HEK293 (cell line): ENCODE measurements around the gene CEP83.
"Not testable (repeated sequence)": the region's sequence is repeated elsewhere in the genome, so short reads cannot be mapped to it uniquely, and the experiment has no call there.

ENCODE experiments used
- CTCF ChIA-PET: fragments of 350-600 bp; formaldehyde crosslinking; extraction: SDS; loops from one replicate; lab custom pipeline; 2021; ENCODE audit warnings: antibody characterized with exemption; lab: Yijun Ruan, JAX
- POLR2A ChIA-PET: fragments of 300-600 bp; formaldehyde crosslinking; extraction: SDS; loops from one replicate; lab custom pipeline; 2020; ENCODE audit warnings: antibody characterized with exemption, inconsistent platforms; lab: Yijun Ruan, JAX
- H3K27ac ChIP-seq: fragments of 200-500 bp; sonication (Bioruptor generic); 2 replicates; pipeline ENCODE4 v1.5.1; 2014; ENCODE audit warnings: low read depth, low read length, control low read depth, inconsistent platforms; ENCODE audit errors: extremely low read depth
- H3K36me3 ChIP-seq, 2 experiments: fragments of 200-500 bp in 1 of 2; sonication (Bioruptor generic) in 1 of 2; 1 replicate in 1 of 2; 2 replicates in 1 of 2; pipeline ENCODE4 v1.5.1; 2014 to 2017; ENCODE audit warnings: inconsistent platforms in 2 of 2, low read length in 2 of 2; ENCODE audit not compliant: control insufficient read depth in 2 of 2, insufficient read depth in 1 of 2
- H3K4me1 ChIP-seq: fragments of 200-500 bp; sonication (Bioruptor generic); 2 replicates; pipeline ENCODE4 v1.5.1; 2014; ENCODE audit warnings: mild to moderate bottlenecking, low read length, inconsistent platforms; ENCODE audit not compliant: control insufficient read depth, insufficient read depth
- H3K4me3 ChIP-seq: 2 replicates; pipeline ENCODE4 v1.5.1; 2011; ENCODE audit warnings: low read depth, mild to moderate bottlenecking, control low read depth, low read length, moderate library complexity
- H3K9me3 ChIP-seq: fragments of 200-500 bp; sonication (Bioruptor generic); 2 replicates; pipeline ENCODE4 v1.5.1; 2014; ENCODE audit warnings: low read depth, low read length, inconsistent platforms; ENCODE audit not compliant: control insufficient read depth, insufficient read depth
- GLI4 ChIP-seq: fragments of 450-650 bp; formaldehyde crosslinking; IDR thresholded peaks from 2 replicates; pipeline ENCODE4 v1.5.1; 2016; ENCODE audit warnings: missing biosample characterization, missing genetic modification characterization
- KLF9 ChIP-seq: fragments of 450-650 bp; formaldehyde crosslinking; IDR thresholded peaks from 2 replicates; pipeline ENCODE4 v1.5.1; 2016; ENCODE audit warnings: missing biosample characterization, missing genetic modification characterization, low read depth
- SCRT2 ChIP-seq: fragments of 450-650 bp; formaldehyde crosslinking; IDR thresholded peaks from 2 replicates; pipeline ENCODE4 v1.5.1; 2016; ENCODE audit warnings: missing biosample characterization, missing genetic modification characterization
- TCF7L2 ChIP-seq: IDR thresholded peaks from 2 replicates; pipeline ENCODE4 v1.6.1; 2011; ENCODE audit warnings: low read depth, mild to moderate bottlenecking, inconsistent platforms, low read length, moderate library complexity, borderline replicate concordance
- YY2 ChIP-seq: fragments of 450-650 bp; formaldehyde crosslinking; IDR thresholded peaks from 2 replicates; pipeline ENCODE4 v1.5.1; 2016; ENCODE audit warnings: missing biosample characterization, missing genetic modification characterization
- ZNF146 ChIP-seq: fragments of 450-650 bp; formaldehyde crosslinking; IDR thresholded peaks from 2 replicates; pipeline ENCODE4 v1.5.1; 2016; ENCODE audit warnings: missing biosample characterization, missing genetic modification characterization
- ZNF157 ChIP-seq: fragments of 450-650 bp; formaldehyde crosslinking; IDR thresholded peaks from 2 replicates; pipeline ENCODE4 v1.5.1; 2016; ENCODE audit warnings: missing biosample characterization, missing genetic modification characterization
- ZNF184 ChIP-seq: fragments of 450-650 bp; IDR thresholded peaks from 2 replicates; pipeline ENCODE4 v1.5.1; 2018; ENCODE audit warnings: missing biosample characterization, mild to moderate bottlenecking, missing genetic modification characterization
- ZNF202 ChIP-seq: fragments of 450-650 bp; formaldehyde crosslinking; IDR thresholded peaks from 2 replicates; pipeline ENCODE4 v1.5.1; 2016; ENCODE audit warnings: missing biosample characterization, missing genetic modification characterization, borderline replicate concordance
- ZNF549 ChIP-seq: fragments of 450-650 bp; IDR thresholded peaks from 2 replicates; pipeline ENCODE4 v1.5.1; 2018; ENCODE audit warnings: missing biosample characterization, missing genetic modification characterization, mild to moderate bottlenecking, inconsistent platforms, moderate library complexity
- ZNF658 ChIP-seq: fragments of 450-650 bp; formaldehyde crosslinking; IDR thresholded peaks from 2 replicates; pipeline ENCODE4; 2016; ENCODE audit warnings: missing biosample characterization, missing genetic modification characterization
- ZNF664 ChIP-seq: fragments of 450-650 bp; formaldehyde crosslinking; IDR thresholded peaks from 2 replicates; pipeline ENCODE4 v1.5.1; 2016; ENCODE audit warnings: missing biosample characterization, missing genetic modification characterization
- ZNF792 ChIP-seq: fragments of 450-650 bp; formaldehyde crosslinking; IDR thresholded peaks from 2 replicates; pipeline ENCODE4 v1.5.1; 2016; ENCODE audit warnings: missing biosample characterization, missing genetic modification characterization
- TF ChIP-seq, protein P1 (sequence below): fragments of 450-650 bp; formaldehyde crosslinking; IDR thresholded peaks from 2 replicates; pipeline ENCODE4 v1.5.1; 2016; ENCODE audit warnings: missing biosample characterization, missing genetic modification characterization
- TF ChIP-seq, protein P2 (sequence below): fragments of 450-650 bp; formaldehyde crosslinking; IDR thresholded peaks from 2 replicates; pipeline ENCODE4 v1.5.1; 2016; ENCODE audit warnings: missing biosample characterization, missing genetic modification characterization, borderline replicate concordance
- TF ChIP-seq, protein P3 (sequence below): fragments of 450-650 bp; formaldehyde crosslinking; IDR thresholded peaks from 2 replicates; pipeline ENCODE4 v1.5.0; 2017; ENCODE audit warnings: missing biosample characterization, missing genetic modification characterization, borderline replicate concordance
- TF ChIP-seq, protein P4 (sequence below): fragments of 450-650 bp; formaldehyde crosslinking; IDR thresholded peaks from 2 replicates; pipeline ENCODE4 v1.5.1; 2016; ENCODE audit warnings: missing biosample characterization, missing genetic modification characterization

CEP83 gene

DNA sequence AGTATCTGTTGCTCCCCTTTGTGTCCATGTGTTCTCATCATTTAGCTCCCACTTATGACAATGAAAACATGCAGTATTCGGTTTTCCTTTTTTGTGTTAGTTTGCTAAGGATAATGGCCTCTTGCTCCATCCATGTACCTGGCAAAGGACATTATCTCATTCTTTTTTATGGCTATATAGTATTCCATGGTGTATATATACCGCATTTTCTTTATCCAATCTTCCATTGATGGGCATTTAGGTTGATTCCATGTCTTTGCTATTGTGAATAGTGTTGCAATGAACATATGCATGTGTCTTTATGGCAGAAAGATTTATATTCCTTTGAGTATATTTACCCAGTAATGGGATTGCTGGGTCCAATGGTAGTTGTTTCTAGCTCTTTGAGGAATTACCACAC is 143.1 kb downstream of the CEP83 start:
- H3K4me1 ChIP-seq, H3K36me3 ChIP-seq, H3K4me3 ChIP-seq, H3K27ac ChIP-seq, H3K9me3 ChIP-seq, POLR2A ChIA-PET: not testable (repeated sequence)
- CTCF ChIA-PET, result interaction anchor here (0.8 kb wide), 1 partner anchor 182 kb away, joined by 3 read pairs; no protein-coding TSS in a partner anchor
- peak; percentile 56 for TF ChIP-seq ZNF146
- TF ChIP-seq, protein P1, sequence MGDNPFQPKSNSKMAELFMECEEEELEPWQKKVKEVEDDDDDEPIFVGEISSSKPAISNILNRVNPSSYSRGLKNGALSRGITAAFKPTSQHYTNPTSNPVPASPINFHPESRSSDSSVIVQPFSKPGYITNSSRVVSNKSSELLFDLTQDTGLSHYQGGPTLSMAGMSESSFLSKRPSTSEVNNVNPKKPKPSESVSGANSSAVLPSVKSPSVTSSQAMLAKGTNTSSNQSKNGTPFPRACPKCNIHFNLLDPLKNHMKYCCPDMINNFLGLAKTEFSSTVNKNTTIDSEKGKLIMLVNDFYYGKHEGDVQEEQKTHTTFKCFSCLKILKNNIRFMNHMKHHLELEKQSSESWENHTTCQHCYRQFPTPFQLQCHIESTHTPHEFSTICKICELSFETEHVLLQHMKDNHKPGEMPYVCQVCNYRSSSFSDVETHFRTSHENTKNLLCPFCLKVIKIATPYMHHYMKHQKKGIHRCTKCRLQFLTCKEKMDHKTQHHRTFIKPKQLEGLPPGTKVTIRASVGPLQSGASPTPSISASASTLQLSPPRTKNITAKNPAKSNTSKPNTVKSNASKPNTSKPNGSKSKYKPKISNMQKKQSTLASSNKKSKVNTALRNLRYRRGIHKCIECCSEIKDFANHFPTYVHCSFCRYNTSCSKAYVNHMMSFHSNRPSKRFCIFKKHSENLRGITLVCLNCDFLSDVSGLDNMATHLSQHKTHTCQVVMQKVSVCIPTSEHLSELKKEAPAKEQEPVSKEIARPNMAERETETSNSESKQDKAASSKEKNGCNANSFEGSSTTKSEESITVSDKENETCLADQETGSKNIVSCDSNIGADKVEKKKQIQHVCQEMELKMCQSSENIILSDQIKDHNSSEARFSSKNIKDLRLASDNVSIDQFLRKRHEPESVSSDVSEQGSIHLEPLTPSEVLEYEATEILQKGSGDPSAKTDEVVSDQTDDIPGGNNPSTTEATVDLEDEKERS, result 0 out of 2 replicates have a peak, but pooled peaks have one; percentile 32

DNA sequence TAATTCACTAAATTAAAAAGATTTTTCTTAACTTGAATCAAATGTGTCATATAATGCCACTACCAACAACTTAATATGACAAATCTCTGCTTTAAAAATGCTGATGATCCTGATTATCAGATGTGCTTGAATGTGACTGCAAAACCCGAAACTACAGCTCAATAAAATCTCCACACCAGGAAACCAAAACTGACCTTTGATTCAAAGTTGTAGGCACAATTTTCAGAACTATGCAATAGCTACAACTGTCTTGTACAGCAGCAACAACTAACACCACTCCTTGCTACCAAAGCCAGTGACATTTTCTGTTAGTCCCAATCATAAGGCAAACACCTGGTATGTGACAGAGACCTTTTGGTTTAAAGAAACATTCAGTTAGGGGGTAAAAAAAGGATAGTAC is 147.3 kb downstream of the CEP83 start:
- H3K27ac ChIP-seq, result no peak overlapping the region
- ChIA-PET POLR2A (no interaction called here), CTCF (no interaction called here)
- no peaks in the 10 kb centered on the region for H3K9me3 ChIP-seq
- H3K36me3 ChIP-seq, result peaks cover 17 to 20% of the 10 kb centered on the region in 2 experiments; a peak in 2 of 3 replicates
- TF ChIP-seq YY2 (tag by site-specific recombination) (no peak), ZNF184 (tag by site-specific recombination) (no peak), ZNF549 (tag by site-specific recombination) (no peak)
- TF ChIP-seq, protein P2, sequence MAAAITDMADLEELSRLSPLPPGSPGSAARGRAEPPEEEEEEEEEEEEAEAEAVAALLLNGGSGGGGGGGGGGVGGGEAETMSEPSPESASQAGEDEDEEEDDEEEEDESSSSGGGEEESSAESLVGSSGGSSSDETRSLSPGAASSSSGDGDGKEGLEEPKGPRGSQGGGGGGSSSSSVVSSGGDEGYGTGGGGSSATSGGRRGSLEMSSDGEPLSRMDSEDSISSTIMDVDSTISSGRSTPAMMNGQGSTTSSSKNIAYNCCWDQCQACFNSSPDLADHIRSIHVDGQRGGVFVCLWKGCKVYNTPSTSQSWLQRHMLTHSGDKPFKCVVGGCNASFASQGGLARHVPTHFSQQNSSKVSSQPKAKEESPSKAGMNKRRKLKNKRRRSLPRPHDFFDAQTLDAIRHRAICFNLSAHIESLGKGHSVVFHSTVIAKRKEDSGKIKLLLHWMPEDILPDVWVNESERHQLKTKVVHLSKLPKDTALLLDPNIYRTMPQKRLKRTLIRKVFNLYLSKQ, result no peak
- H3K4me3 ChIP-seq, result no peak overlapping the region
- H3K4me1 ChIP-seq, result no peaks in the 10 kb centered on the region

DNA sequence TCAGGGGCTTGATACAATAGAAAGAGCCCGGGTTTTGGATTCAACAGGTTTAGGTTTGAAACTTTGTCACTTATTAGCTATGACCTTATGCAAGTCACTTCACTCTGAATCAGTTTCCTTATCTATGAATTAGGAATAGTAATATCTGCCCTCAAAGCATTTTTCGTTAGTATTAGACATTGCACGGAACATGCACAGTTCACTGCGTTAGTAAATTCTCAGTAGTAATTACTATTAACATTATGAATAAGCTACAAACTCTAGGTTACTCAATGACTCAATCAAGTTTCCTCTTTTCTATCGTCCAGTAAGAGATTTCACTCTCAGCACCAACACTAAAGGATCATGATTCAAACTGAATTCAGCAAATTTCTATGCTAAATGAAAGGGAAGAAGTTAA is 150.3 kb downstream of the CEP83 start:
- no peaks in the 10 kb centered on the region for H3K4me1 ChIP-seq
- no peak overlapping the region for H3K27ac ChIP-seq
- H3K9me3 ChIP-seq, result no peaks in the 10 kb centered on the region
- peaks cover 18 to 42% of the 10 kb centered on the region in 2 experiments; a peak in 2 of 3 replicates for H3K36me3 ChIP-seq
- TF ChIP-seq ZNF664 (tag by site-specific recombination) (no peak), SCRT2 (tag by site-specific recombination) (0 out of 2 replicates have a peak, but pooled peaks have one; percentile 12)
- POLR2A ChIA-PET, result no interaction called here
- H3K4me3 ChIP-seq, result no peak overlapping the region
- CTCF ChIA-PET, result interaction anchor here (0.6 kb wide), 1 partner anchor 175 kb away, joined by 3 read pairs; no protein-coding TSS in a partner anchor

DNA sequence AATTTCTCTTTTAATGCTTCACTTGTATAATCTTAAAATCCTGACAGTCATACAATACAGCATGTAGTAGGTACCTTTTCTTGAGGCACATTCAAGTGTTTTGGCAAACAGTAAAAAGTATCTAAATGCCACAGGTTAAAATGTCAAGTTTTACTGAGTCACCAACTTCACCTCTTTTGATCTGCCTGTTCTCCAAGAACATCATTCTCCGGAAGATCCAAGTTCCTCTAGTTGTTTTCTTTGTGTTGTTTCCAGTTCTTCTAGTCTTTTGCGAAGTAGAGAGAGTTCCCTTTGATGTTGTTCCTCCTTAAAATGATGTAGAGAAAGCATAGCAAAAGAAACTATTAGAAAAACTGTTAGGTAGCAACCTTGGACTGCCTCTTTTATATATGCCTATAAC is 151.1 kb downstream of the CEP83 start:
- H3K36me3 ChIP-seq, result peaks cover 18 to 43% of the 10 kb centered on the region in 2 experiments; a peak in 2 of 3 replicates
- POLR2A ChIA-PET, result no interaction called here
- no peak for TF ChIP-seq ZNF792 (tag by site-specific recombination)
- no peak for TF ChIP-seq GLI4
- TF ChIP-seq ZNF202 (tag by site-specific recombination), result no peak
- TF ChIP-seq, protein P3, sequence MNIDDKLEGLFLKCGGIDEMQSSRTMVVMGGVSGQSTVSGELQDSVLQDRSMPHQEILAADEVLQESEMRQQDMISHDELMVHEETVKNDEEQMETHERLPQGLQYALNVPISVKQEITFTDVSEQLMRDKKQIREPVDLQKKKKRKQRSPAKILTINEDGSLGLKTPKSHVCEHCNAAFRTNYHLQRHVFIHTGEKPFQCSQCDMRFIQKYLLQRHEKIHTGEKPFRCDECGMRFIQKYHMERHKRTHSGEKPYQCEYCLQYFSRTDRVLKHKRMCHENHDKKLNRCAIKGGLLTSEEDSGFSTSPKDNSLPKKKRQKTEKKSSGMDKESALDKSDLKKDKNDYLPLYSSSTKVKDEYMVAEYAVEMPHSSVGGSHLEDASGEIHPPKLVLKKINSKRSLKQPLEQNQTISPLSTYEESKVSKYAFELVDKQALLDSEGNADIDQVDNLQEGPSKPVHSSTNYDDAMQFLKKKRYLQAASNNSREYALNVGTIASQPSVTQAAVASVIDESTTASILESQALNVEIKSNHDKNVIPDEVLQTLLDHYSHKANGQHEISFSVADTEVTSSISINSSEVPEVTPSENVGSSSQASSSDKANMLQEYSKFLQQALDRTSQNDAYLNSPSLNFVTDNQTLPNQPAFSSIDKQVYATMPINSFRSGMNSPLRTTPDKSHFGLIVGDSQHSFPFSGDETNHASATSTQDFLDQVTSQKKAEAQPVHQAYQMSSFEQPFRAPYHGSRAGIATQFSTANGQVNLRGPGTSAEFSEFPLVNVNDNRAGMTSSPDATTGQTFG (tag by site-specific recombination), result no peak
- TF ChIP-seq, protein P4, sequence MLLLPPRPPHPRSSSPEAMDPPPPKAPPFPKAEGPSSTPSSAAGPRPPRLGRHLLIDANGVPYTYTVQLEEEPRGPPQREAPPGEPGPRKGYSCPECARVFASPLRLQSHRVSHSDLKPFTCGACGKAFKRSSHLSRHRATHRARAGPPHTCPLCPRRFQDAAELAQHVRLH (tag by site-specific recombination), result no peak
- no peak for TF ChIP-seq KLF9 (tag by site-specific recombination)
- TF ChIP-seq TCF7L2, result no peak
- no peak for TF ChIP-seq ZNF157 (tag by site-specific recombination)
- no peak for TF ChIP-seq ZNF658
- TF ChIP-seq, all 188 proteins: peak for 0
- CTCF ChIA-PET, result no interaction called here
- no peak overlapping the region for H3K4me3 ChIP-seq
- no peaks in the 10 kb centered on the region for H3K9me3 ChIP-seq
- no peak overlapping the region for H3K27ac ChIP-seq
- no peaks in the 10 kb centered on the region for H3K4me1 ChIP-seq
